Urinary bladder (tissue), 4 donors: ENCODE data around the gene AP5B1. TPM values are rescaled to one million over a fixed set of nuclear protein-coding genes. Genes with fewer than 3 reads are reported as not detected.

ENCODE experiments used
- DNase-seq: peaks from one replicate; pipeline ENCODE4 v3.0.0-alpha.2; 2015; ENCODE audit errors: extremely low spot score
- H3K27ac ChIP-seq: one replicate; pipeline ENCODE4 v1.5.1; 2013; ENCODE audit warnings: low read depth, mild to moderate bottlenecking, moderate library complexity
- H3K36me3 ChIP-seq: one replicate; pipeline ENCODE4 v1.6.1; 2013; ENCODE audit warnings: mild to moderate bottlenecking, moderate library complexity; ENCODE audit not compliant: insufficient read depth
- H3K4me1 ChIP-seq: one replicate; pipeline ENCODE4 v1.6.1; 2013; ENCODE audit warnings: mild to moderate bottlenecking, moderate library complexity; ENCODE audit not compliant: insufficient read depth
- H3K4me3 ChIP-seq: one replicate; pipeline ENCODE4 v1.5.1; 2013; ENCODE audit warnings: low read depth, low read length
- WGBS: extraction: QIAGEN DNeasy Blood & Tissue Kit; methylation state at CpG from one replicate; pipeline ENCODE4 v1.1.7; 2013; 5-methylcytosine and 5-hydroxymethylcytosine counted together
- polyA plus RNA-seq: library from polyadenylated mRNA; stranded (reverse); fragments of 200-250 nt; gene quantifications from one replicate; pipeline ENCODE4 v1.2.3, GENCODE V29; 2013
- total RNA-seq: library from RNA; depleted of rRNA; stranded (reverse); fragments of >200 nt; gene quantifications from one replicate; pipeline ENCODE4 v1.2.3, GENCODE V29; 2014
- donor health status: healthy with polysubstance abuse.
- donor health status: healthy.

The AP5B1 gene
- total and polyA plus RNA-seq, 2 donors: 3.0 to 14.7 TPM

- Histone ChIP-seq H3K27ac (no peak overlapping the region), H3K4me1 (no peaks in the 10 kb centered on the region), H3K36me3 (no peaks in the 10 kb centered on the region), H3K4me3 (no peak overlapping the region)
- 88% methylated on average over 29 of the region's 29 CpGs for WGBS
- no peak for DNase-seq
These were observed 13.0 kb upstream of the AP5B1 start for GRCh38 chr11:65793625-65794400.

GRCh38 chr11:65793144-65793581 lies 12.4 kb upstream of the AP5B1 start:
- Histone ChIP-seq H3K36me3 (no peaks in the 10 kb centered on the region), H3K4me3 (no peak overlapping the region), H3K4me1 (no peaks in the 10 kb centered on the region), H3K27ac (no peak overlapping the region)
- DNase-seq: no peak
- 68% methylated on average over 16 of the region's 16 CpGs for WGBS

GRCh38 chr11:65792456-65792855 lies 11.7 kb upstream of the AP5B1 start:
- no peak for DNase-seq
- Histone ChIP-seq H3K36me3 (no peaks in the 10 kb centered on the region), H3K4me1 (no peaks in the 10 kb centered on the region), H3K4me3 (no peak overlapping the region), H3K27ac (peak overlapping the region; percentile 63)
- WGBS: 81% methylated on average over 16 of the region's 16 CpGs

GRCh38 chr11:65791719-65792213 lies 11.0 kb upstream of the AP5B1 start:
- WGBS: 74% methylated on average over 13 of the region's 13 CpGs
- no peak for DNase-seq
- no peaks in the 10 kb centered on the region for H3K36me3 ChIP-seq
- no peak overlapping the region for H3K4me3 ChIP-seq
- H3K27ac ChIP-seq: peak overlapping the region; percentile 42
- H3K4me1 ChIP-seq: no peaks in the 10 kb centered on the region

GRCh38 chr11:65790902-65791650 lies 10.3 kb upstream of the AP5B1 start:
- no peak overlapping the region for H3K4me3 ChIP-seq
- 81% methylated on average over 18 of the region's 18 CpGs for WGBS
- H3K4me1 ChIP-seq: no peaks in the 10 kb centered on the region
- peak overlapping the region; percentile 13 for H3K27ac ChIP-seq
- no peaks in the 10 kb centered on the region for H3K36me3 ChIP-seq
- no peak for DNase-seq

- DNase-seq: no peak
- no peak overlapping the region for H3K27ac ChIP-seq
- WGBS: 81% methylated on average over 13 of the region's 13 CpGs
These were observed 9.5 kb upstream of the AP5B1 start for GRCh38 chr11:65790104-65790901.

GRCh38 chr11:65789230-65790103 lies 8.7 kb upstream of the AP5B1 start:
- Histone ChIP-seq H3K4me1 (no peaks in the 10 kb centered on the region), H3K4me3 (no peak overlapping the region), H3K36me3 (no peaks in the 10 kb centered on the region), H3K27ac (no peak overlapping the region)
- WGBS: 77% methylated on average over 14 of the region's 14 CpGs
- DNase-seq: no peak

More at GRCh38 chr11:65790104-65790901, 9.5 kb upstream of the AP5B1 start:
- Histone ChIP-seq H3K4me3 (no peak overlapping the region), H3K4me1 (no peaks in the 10 kb centered on the region), H3K36me3 (no peaks in the 10 kb centered on the region)

GRCh38 chr11:65788821-65789220 lies 8.0 kb upstream of the AP5B1 start:
- Histone ChIP-seq H3K27ac (no peak overlapping the region), H3K36me3 (no peaks in the 10 kb centered on the region), H3K4me1 (no peaks in the 10 kb centered on the region), H3K4me3 (no peak overlapping the region)
- 78% methylated on average over 6 of the region's 6 CpGs for WGBS
- DNase-seq: no peak

- no peak for DNase-seq
These were observed 7.2 kb upstream of the AP5B1 start for GRCh38 chr11:65787649-65788622.

GRCh38 chr11:65786786-65787636 lies 6.2 kb upstream of the AP5B1 start, which contains the start of gene OVOL1:
Gene OVOL1, plus strand, starts transcription at chr11:65787063. Its CDS starts 311 bp downstream, at chr11:65787374.
- H3K4me3 ChIP-seq: peak within 1 kb of the TSS; percentile 44

More at GRCh38 chr11:65787649-65788622, 7.2 kb upstream of the AP5B1 start:
- peak overlapping the region; percentile 18 for H3K27ac ChIP-seq
- H3K4me3 ChIP-seq: peak overlapping the region; percentile 44
- H3K36me3 ChIP-seq: no peaks in the 10 kb centered on the region
- no peaks in the 10 kb centered on the region for H3K4me1 ChIP-seq
- WGBS: 4% methylated on average over 64 of the region's 64 CpGs

More at GRCh38 chr11:65786786-65787636, 6.2 kb upstream of the AP5B1 start, which contains the start of gene OVOL1:
- peak; percentile 56 for DNase-seq
- WGBS: under 1% methylated on average over 112 of the region's 112 CpGs
- H3K27ac ChIP-seq: peak within 1 kb of the TSS; percentile 41
- no peaks in the 10 kb centered on the region for H3K36me3 ChIP-seq
- H3K4me1 ChIP-seq: no peaks in the 10 kb centered on the region
